HAP-1 (cell line): Measurements from ENCODE around the gene NDUFA12.

Experiments used
- DNase-seq, 2 experiments: peaks; one replicate each; pipeline ENCODE4 v3.0.0-alpha.2; 2016 to 2020; ENCODE audit warnings: low spot score in 2 of 2
- H3K27me3 ChIP-seq: fragments of 250-450 bp; sonication (Bioruptor Pico); 2 replicates; pipeline ENCODE4 v1.5.1; 2020; ENCODE audit warnings: low read depth, mild to moderate bottlenecking, moderate library complexity
- H3K36me3 ChIP-seq: fragments of 250-450 bp; sonication (Bioruptor Pico); replicated peaks from 2 replicates; pipeline ENCODE4 v1.5.1; 2020; ENCODE audit warnings: mild to moderate bottlenecking
- H3K4me1 ChIP-seq: fragments of 250-450 bp; sonication (Bioruptor Pico); 2 replicates; pipeline ENCODE4 v1.5.1; 2020; ENCODE audit warnings: mild to moderate bottlenecking
- H3K4me3 ChIP-seq: fragments of 250-450 bp; sonication (Bioruptor Pico); 2 replicates; pipeline ENCODE4 v1.5.1; 2020; ENCODE audit warnings: mild to moderate bottlenecking, moderate library complexity
- H3K9me3 ChIP-seq: fragments of 250-450 bp; sonication (Bioruptor Pico); 2 replicates; pipeline ENCODE4 v1.5.1; 2020; ENCODE audit warnings: mild to moderate bottlenecking, moderate library complexity
- in situ Hi-C: fragments of 300-500 bp; cut with MboI; formaldehyde crosslinking; loops from 3 replicates; pipeline ENCODE4 v1.14.3; 2020; ENCODE audit warnings: low sequenced_read_pairs, inconsistent platforms, mixed read lengths

The NDUFA12 gene

DNA sequence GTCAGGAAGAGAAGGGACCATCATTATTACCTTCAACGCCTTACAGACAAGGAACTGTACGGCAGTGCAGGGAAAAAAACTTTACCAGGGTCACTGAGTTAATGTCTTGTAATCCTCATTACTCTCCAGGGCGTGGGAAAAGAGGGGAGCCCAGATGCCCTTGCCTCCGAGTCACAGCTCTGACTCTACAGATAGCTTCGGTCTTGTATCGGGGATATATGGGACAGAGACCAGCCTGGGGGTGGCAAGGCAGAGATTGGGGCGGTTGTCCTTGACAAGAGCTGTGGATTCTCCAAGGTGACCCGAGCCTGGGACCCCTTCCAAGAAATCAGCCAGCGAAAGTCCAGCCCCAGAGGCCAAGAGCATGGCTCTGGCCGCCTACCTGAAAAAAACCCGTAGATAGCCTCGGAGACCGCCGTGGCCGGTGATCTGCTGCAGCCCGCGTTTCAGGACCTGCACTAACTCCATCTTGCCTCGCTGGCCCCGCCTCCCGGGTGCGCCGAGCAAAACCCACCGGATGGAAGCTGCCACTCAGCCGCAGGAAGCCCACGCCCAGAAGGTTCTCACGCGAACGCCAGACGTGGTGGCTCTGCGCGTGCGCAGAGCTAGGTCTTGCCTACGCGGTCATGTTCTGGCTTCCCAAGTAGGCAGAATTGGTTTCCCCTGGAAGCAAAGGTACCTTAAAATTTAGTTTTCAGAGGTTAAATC, at the start of gene NDUFA12:
Gene NDUFA12, minus strand, starts transcription at position 485 of the 708 bp plus-strand sequence. Its CDS starts 17 bp downstream, at position 468.
- Histone ChIP-seq H3K4me3 (peak within 1 kb of the TSS; percentile 87), H3K4me1 (peaks cover 3% of the 10 kb centered on the region), H3K9me3 (peaks cover 11% of the 10 kb centered on the region), H3K36me3 (peaks cover 12% of the 10 kb centered on the region; the same call in 1 of the 2 replicates), H3K27me3 (no peaks in the 10 kb centered on the region)
- peak; percentile 93 to 98 for DNase-seq
- in situ Hi-C loops, result no loop called here

DNA sequence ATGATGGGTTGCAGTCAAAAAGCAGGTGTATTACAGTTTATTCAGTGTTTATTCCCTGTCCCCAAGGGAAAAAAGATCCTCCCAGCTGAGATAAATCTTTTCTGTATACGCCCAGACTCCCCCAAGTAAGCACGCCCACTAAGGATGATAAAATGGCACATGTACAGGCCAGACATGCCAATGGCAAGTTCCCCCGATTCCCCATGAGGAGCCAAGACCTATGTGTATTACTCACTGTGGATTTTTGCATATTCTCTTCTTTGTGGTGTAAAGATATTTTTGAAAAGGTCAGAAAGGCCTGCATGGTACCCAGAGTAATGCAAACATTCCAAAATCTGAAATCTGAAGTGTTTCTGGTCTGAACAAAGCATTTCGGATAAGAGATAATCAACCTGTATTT, 47.7 kb upstream of the NDUFA12 start:
- Histone ChIP-seq H3K9me3 (no peaks in the 10 kb centered on the region), H3K27me3 (no peaks in the 10 kb centered on the region), H3K36me3 (peaks cover 39% of the 10 kb centered on the region), H3K4me3 (no peak overlapping the region), H3K4me1 (peaks cover 9% of the 10 kb centered on the region)
- in situ Hi-C loops, result no loop called here
- DNase-seq, result no peak

DNA sequence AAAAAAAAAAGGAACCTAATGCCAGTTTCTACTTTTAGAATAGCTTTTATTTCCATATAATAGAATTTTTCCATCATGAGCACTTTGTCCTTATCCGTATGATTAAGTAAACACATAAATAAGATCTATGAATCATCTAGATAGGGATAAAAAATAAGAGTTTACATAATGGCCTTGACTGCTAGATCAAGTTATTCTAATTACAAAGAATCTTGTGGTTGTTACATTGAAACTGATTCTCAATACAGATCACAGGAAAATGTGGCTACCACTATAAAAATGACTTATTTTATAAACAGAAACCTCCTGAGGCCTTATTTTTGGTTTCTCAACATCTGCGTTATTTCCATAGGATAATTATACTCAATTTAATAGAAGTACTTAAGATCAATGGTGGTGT, 34.4 kb upstream of the NDUFA12 start:
- Histone ChIP-seq H3K36me3 (peaks cover 30% of the 10 kb centered on the region), H3K4me3 (no peak overlapping the region), H3K27me3 (no peaks in the 10 kb centered on the region), H3K4me1 (no peaks in the 10 kb centered on the region), H3K9me3 (no peaks in the 10 kb centered on the region)
- DNase-seq, result no peak
- in situ Hi-C loops, result no loop called here

DNA sequence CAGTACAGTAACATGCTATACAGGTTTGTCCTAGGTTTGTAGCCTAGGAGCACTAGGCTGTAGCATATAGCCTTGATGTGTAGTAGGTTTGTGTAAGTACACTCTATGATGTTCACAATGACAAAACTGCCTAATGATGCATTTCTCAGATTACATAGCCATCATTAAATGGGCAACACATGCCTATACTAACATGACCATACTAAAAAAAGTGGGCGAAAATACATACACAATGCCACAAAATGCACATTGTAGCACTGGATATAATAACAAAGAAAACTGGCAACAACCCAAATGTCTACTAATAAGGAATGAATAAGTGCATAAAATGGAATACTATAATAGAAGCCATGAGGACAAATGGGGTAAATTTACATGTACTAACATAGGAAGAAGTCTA, 31.3 kb upstream of the NDUFA12 start:
- Histone ChIP-seq H3K4me3 (no peak overlapping the region), H3K9me3 (no peaks in the 10 kb centered on the region), H3K4me1 (no peaks in the 10 kb centered on the region), H3K36me3 (peaks cover 29% of the 10 kb centered on the region), H3K27me3 (no peaks in the 10 kb centered on the region)
- in situ Hi-C loops, result no loop called here
- DNase-seq, result no peak

DNA sequence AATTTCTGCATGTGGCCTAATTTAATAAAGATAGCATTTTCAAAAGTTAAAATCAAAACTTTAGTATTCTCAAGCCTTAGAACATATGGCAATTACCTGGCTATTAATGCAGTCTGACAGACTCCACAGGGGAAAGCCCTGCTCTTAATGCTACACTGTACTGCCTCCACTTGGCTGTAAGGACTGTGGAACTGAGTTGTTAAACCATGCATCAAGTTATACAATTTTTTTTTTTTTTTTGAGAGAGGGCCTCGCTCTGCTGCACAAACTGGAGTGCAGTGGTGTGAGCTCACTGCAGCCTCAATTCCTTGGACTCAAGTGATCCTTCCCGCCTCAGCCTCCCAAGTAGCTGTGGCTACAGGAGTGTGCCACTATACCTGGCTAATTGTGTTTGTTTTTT, 19.0 kb upstream of the NDUFA12 start:
- Histone ChIP-seq H3K27me3 (no peaks in the 10 kb centered on the region), H3K4me1 (no peaks in the 10 kb centered on the region), H3K9me3 (no peaks in the 10 kb centered on the region), H3K4me3 (no peak overlapping the region), H3K36me3 (peaks cover 8% of the 10 kb centered on the region; the same call in 1 of the 2 replicates)
- in situ Hi-C loops, result no loop called here
- DNase-seq, result no peak

DNA sequence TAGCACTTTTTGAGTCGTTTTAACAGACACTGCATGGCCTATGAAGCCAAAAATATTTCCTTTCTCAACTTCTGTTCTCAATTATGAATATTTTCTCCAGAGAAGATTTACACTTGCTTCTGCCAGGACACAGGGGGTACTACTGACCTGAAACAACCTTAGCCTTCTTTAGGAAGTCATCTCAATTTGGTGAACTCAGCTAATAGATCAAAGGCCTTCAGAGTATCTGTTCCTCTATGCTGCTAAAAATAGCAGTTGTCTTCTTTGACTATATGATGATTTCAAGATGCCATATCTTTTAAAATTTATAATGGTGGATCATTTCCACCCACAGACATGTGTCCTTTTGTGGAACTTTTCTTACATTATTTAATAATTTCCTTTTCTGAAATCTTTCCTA, 14.0 kb upstream of the NDUFA12 start:
- no peaks in the 10 kb centered on the region for H3K27me3 ChIP-seq
- no peaks in the 10 kb centered on the region for H3K4me1 ChIP-seq
- H3K36me3 ChIP-seq, result no peaks in the 10 kb centered on the region
- no peaks in the 10 kb centered on the region for H3K9me3 ChIP-seq
- no peak overlapping the region for H3K4me3 ChIP-seq
- in situ Hi-C loops, result no loop called here
- no peak for DNase-seq

DNA sequence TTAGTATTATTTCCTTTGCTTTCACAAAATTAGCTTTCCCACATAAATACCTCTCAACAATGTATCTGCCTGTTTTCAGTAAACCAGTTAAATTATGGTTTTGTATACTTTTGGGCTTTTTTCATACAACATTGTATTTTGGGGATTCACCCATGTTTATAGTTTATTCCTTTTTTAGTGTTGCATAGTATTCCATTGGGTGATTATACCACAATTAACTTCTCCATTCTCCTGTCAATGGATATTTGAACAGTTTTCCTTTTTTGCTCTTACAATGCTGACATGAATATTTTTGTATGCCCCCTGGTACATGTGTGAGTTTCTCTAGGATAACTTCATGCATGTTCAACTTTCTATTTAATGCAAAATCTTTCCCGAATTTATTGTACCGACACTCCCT, 12.6 kb upstream of the NDUFA12 start:
- Histone ChIP-seq H3K27me3 (no peaks in the 10 kb centered on the region), H3K36me3 (no peaks in the 10 kb centered on the region), H3K9me3 (no peaks in the 10 kb centered on the region), H3K4me3 (no peak overlapping the region), H3K4me1 (no peaks in the 10 kb centered on the region)
- in situ Hi-C loops, result no loop called here
- no peak for DNase-seq

DNA sequence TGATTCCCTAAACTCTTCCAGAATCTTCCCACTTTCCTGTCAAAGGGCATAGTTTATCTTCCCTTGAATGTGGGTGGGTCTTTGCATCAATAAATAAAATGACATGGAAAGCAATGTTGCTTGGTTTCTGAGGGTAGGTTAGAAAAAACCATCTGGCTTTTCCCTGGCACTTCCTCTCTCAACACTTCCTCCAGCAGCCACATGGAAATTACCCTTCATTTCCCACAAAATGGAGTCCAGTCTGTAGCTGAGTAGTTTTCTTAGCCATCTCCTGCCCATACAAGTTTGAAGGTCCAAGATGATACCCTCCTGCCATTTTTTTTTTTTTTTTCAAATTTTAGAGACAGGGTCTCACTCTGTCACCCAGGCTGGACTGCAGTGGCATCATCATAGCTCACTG, 11.1 kb upstream of the NDUFA12 start:
- no peak overlapping the region for H3K4me3 ChIP-seq
- peaks cover 5% of the 10 kb centered on the region; the same call in 1 of the 2 replicates for H3K4me1 ChIP-seq
- in situ Hi-C loops, result no loop called here
- H3K27me3 ChIP-seq, result no peaks in the 10 kb centered on the region
- no peaks in the 10 kb centered on the region for H3K36me3 ChIP-seq
- no peaks in the 10 kb centered on the region for H3K9me3 ChIP-seq
- DNase-seq, result no peak

DNA sequence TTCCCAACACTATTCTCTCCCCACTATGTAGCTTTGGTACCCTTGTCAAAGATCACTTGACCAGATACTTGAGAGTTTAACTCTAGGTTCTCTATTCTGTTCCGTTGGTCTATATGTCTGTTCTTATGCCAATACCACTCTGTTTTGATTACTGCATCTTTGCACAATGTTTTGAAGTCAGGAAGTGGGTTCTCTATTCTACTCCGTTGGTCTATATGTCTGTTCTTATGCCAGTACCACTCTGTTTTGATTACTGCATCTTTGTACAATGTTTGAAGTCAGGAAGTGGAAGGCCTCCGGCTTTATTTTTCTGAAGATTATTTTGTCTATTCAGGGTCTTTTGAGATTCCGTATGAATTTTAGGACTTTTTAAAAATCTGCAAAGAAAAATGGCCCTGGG, 2.7 kb upstream of the NDUFA12 start:
- in situ Hi-C loops, result no loop called here
- H3K4me1 ChIP-seq, result peaks cover 8% of the 10 kb centered on the region
- no peaks in the 10 kb centered on the region for H3K27me3 ChIP-seq
- H3K4me3 ChIP-seq, result no peak overlapping the region
- DNase-seq, result no peak
- peaks cover 13% of the 10 kb centered on the region for H3K9me3 ChIP-seq
- H3K36me3 ChIP-seq, result peaks cover 3% of the 10 kb centered on the region; the same call in 1 of the 2 replicates

DNA sequence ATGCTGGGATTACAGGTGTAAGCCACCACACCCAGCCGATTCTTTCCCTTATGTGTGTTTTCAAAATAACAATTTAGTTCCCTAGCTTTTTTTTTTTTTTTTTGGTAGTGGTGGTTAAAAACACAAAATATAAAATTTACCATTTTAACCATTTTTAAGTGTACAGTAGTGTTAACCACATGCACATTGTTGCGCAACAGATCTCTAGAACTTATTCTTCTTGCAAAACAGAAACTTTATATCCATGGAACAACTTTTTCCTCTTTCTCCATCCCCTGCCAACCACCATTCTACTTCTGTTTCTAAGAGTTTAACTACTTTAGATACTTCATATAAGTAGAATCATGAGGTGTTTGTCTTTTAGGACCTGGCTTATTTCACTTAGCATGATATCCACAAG, 1.1 kb upstream of the NDUFA12 start:
- H3K4me3 ChIP-seq, result no peak overlapping the region
- no peak for DNase-seq
- H3K36me3 ChIP-seq, result peaks cover 12% of the 10 kb centered on the region; the same call in 1 of the 2 replicates
- in situ Hi-C loops, result no loop called here
- peaks cover 3% of the 10 kb centered on the region for H3K4me1 ChIP-seq
- H3K27me3 ChIP-seq, result no peaks in the 10 kb centered on the region
- peaks cover 13% of the 10 kb centered on the region for H3K9me3 ChIP-seq

DNA sequence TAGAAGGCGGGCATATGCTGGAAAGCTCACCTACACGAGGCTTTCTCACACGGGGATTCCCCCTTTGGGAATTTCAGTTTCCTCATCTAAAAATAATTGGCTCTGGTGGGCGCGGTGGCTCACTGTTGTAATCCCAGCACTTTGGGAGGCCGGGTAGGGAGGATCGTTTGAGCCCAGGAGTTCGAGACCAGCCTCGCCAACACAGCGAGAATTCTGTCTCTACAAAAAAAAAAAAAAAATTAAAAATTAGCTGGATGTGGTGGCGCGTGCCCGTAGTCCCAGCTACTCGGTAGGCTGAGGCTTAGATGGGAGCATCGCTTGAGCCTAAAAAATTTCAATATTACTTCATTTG, 400 bp upstream of the NDUFA12 start:
- Histone ChIP-seq H3K36me3 (peaks cover 12% of the 10 kb centered on the region; the same call in 1 of the 2 replicates), H3K4me1 (peaks cover 3% of the 10 kb centered on the region), H3K4me3 (peak overlapping the region; percentile 87), H3K9me3 (peaks cover 13% of the 10 kb centered on the region), H3K27me3 (no peaks in the 10 kb centered on the region)
- DNase-seq, result no peak
- in situ Hi-C loops, result no loop called here

DNA sequence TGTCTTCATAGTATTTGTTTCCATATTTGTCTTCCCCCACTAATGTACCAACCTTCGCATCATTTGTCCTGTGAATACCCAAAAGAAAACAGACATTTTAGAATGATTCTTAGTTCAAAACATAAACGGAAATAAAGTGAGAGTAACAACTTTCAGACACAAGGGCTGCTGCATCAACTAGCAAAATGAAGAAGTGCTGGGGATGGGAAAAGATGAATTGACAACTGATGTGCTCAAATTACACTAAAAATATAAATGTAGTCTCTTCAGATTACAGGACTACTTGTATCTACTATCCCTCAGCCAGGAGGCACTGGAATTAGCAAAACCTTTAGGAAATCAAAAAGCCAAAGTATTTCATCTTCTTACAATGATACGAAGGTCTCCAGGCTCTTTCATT, 743 bp downstream of the NDUFA12 start:
- H3K4me1 ChIP-seq, result peaks cover 3% of the 10 kb centered on the region
- no peak for DNase-seq
- H3K36me3 ChIP-seq, result peaks cover 12% of the 10 kb centered on the region; the same call in 1 of the 2 replicates
- peaks cover 7% of the 10 kb centered on the region for H3K9me3 ChIP-seq
- in situ Hi-C loops, result no loop called here
- H3K27me3 ChIP-seq, result no peaks in the 10 kb centered on the region
- peak overlapping the region; percentile 87 for H3K4me3 ChIP-seq

DNA sequence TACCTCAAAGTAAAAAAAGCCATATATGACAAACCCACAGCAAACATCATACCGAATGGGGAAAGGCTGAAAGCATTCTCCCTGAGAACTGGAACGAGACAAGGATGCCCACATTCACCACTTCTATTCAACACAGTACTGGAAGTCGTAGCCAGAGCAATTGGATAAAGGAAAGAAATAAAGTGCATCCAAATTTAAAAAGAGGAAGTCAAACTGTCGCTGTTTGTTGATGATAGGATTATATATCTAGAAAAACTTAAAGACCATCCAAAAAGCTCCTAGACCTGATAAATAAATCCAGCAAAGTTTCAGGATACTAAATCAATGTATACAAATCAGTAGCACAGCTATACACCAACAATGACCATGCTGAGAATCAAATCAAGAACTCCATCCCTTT, 5.2 kb downstream of the NDUFA12 start:
- Histone ChIP-seq H3K4me1 (no peaks in the 10 kb centered on the region), H3K36me3 (peaks cover 19% of the 10 kb centered on the region), H3K4me3 (no peak overlapping the region), H3K27me3 (no peaks in the 10 kb centered on the region), H3K9me3 (no peaks in the 10 kb centered on the region)
- in situ Hi-C loops, result loop anchor here (25.0 kb wide), 1 partner anchor 461 kb away; no protein-coding TSS in a partner anchor
- DNase-seq, result no peak

DNA sequence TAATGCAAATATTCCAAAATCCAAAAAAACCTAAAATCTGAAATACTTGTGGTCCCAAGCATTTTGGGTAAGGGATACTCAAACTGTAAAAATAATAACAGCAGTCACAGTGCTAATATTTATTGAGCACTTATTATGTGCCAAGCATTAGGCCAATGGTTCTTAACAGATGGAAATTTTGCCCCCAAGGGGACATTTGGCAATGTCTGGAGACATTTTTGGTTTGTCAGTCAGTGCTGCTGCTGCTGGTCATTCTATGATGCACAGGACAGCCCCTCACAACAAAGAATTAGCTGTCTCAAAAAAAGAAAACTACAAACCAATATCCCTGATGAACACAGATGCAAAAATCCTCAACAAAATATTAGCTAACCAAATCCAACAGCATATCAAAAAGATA, 5.8 kb downstream of the NDUFA12 start:
- in situ Hi-C loops, result loop anchor here (25.0 kb wide), 1 partner anchor 460 kb away; no protein-coding TSS in a partner anchor
- Histone ChIP-seq H3K27me3 (no peaks in the 10 kb centered on the region), H3K4me1 (no peaks in the 10 kb centered on the region), H3K4me3 (no peak overlapping the region), H3K36me3 (peaks cover 19% of the 10 kb centered on the region), H3K9me3 (no peaks in the 10 kb centered on the region)
- DNase-seq, result no peak
